ENCODE results near the gene CMTM3. TPM values are rescaled to one million over a fixed set of nuclear protein-coding genes. Genes with fewer than 3 reads are reported as not detected.
"Not testable (repeated sequence)": the region's sequence is repeated elsewhere in the genome, so short reads cannot be mapped to it uniquely, and the experiment has no call there.

Gene CMTM3
- total RNA-seq, 2 experiments from 2014 or later: 107 to 108 TPM

DNA sequence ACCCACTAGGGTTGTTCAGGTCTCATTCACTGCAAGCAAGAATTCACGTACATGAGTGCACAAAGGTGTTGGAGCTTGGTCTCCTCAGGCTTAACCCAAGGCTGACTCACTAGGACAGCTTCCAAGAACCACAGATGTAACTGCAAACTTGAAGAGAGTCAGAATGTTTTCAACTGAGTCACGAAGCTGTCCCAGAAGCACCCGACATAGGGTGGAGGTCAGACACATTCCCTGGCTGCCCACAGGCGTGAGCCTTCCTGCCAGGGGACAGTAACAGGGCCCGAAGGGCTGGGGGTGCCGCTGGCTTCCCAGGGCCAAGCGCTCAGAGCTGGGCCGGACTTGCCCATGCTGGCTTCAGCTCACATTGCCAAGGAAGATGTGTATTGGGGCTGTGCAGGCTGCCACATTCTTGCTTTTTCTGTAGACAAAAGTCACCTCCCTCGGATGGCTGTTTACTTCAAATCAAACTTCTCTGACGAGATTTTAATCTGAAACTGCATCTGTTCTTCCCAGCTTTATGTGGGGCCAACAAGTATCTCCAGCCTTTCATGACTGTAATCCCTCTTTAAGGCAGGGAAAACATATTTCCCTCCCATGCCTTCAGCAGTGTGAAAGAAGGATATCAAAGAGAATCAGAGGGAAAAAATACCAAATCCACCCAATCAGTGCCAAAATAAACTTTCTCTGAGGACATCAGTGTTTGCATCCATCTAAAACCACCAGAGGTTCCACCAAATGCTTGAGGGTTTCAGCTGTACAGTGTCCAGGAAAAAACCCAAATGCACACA lies 14.3 kb downstream of the CMTM3 start:
- POLR2A ChIA-PET: no interaction called here
- Mint-ChIP-seq H3K27ac (no peak overlapping the region), H3K36me3 (no peaks in the 10 kb centered on the region), H3K9me3 (no peaks in the 10 kb centered on the region), H3K4me3 (no peak overlapping the region), H3K27me3 (peaks cover 7% of the 10 kb centered on the region), H3K4me1 (peaks cover 3% of the 10 kb centered on the region)
- ATAC-seq (ENCODE audit: low read depth) (no peak), DNase-seq (no peak)

GRCh38 chr16:66619534-66620428 lies 15.3 kb downstream of the CMTM3 start:
- peaks cover 3% of the 10 kb centered on the region for H3K4me1 Mint-ChIP-seq
- ATAC-seq (ENCODE audit: low read depth) (no peak), DNase-seq (no peak)
- H3K36me3 Mint-ChIP-seq: no peaks in the 10 kb centered on the region
- no peak overlapping the region for H3K4me3 Mint-ChIP-seq
- no peaks in the 10 kb centered on the region for H3K9me3 Mint-ChIP-seq
- POLR2A ChIA-PET: no interaction called here
- peaks cover 7% of the 10 kb centered on the region for H3K27me3 Mint-ChIP-seq
- no peak overlapping the region for H3K27ac Mint-ChIP-seq

DNA sequence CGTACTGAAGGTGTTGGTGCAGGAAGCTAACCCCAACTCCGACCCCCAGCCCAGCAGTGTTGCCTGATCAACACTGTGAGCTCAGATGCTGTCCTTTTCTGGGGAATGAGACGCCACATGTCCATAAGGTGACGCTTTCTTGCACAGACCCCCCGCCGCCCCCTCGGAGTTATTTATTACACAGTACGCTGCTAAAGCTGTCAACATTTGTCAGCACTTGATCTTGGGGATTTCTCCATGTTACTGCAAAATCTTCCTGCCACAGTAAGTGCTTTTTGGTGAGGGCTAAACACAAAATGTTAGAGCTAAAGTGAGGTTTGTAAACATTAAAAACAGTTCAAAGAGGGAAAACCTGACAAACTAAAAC lies 15.9 kb downstream of the CMTM3 start:
- no peak for DNase-seq
- ATAC-seq (ENCODE audit: low read depth): no peak
- Mint-ChIP-seq H3K27me3 (peaks cover 7% of the 10 kb centered on the region), H3K27ac (no peak overlapping the region), H3K4me1 (peaks cover 3% of the 10 kb centered on the region), H3K4me3 (no peak overlapping the region), H3K9me3 (no peaks in the 10 kb centered on the region), H3K36me3 (no peaks in the 10 kb centered on the region)
- POLR2A ChIA-PET: interaction anchor here (0.6 kb wide), 1 partner anchor 12 kb away, joined by 3 read pairs; no protein-coding TSS in a partner anchor

DNA sequence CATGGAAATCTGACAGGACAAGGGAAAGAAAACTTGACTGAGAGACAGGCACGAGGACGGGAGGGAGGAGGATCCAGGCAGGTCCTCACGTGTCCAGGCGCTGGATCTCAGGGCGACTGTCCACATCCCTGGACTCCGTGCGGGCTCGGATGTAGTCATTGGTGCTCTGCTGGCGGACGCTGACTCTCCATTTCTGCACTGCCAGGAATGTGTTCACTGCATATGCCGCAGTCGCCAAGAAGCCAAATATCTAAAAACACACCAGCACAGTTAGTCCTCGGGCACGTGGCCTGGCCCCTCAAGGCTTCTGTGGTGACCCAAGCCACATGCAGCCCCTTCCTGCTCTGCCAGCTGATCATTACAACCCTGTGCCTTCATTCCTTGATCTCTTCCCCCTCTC lies 17.5 kb downstream of the CMTM3 start:
- peaks cover 3% of the 10 kb centered on the region for H3K4me1 Mint-ChIP-seq
- peaks cover 7% of the 10 kb centered on the region for H3K27me3 Mint-ChIP-seq
- no peak overlapping the region for H3K4me3 Mint-ChIP-seq
- no peak for DNase-seq
- no peaks in the 10 kb centered on the region for H3K9me3 Mint-ChIP-seq
- POLR2A ChIA-PET: no interaction called here
- ATAC-seq (ENCODE audit: low read depth): no peak
- no peak overlapping the region for H3K27ac Mint-ChIP-seq
- no peaks in the 10 kb centered on the region for H3K36me3 Mint-ChIP-seq

- POLR2A ChIA-PET: no interaction called here
- Mint-ChIP-seq H3K9me3 (no peaks in the 10 kb centered on the region), H3K4me1 (peaks cover 3% of the 10 kb centered on the region), H3K36me3 (no peaks in the 10 kb centered on the region), H3K4me3 (no peak overlapping the region), H3K27me3 (peaks cover 7% of the 10 kb centered on the region), H3K27ac (no peak overlapping the region)
- DNase-seq: no peak
- ATAC-seq (ENCODE audit: low read depth): no peak
Observed at GRCh38 chr16:66622863-66623262, 18.4 kb downstream of the CMTM3 start.

DNA sequence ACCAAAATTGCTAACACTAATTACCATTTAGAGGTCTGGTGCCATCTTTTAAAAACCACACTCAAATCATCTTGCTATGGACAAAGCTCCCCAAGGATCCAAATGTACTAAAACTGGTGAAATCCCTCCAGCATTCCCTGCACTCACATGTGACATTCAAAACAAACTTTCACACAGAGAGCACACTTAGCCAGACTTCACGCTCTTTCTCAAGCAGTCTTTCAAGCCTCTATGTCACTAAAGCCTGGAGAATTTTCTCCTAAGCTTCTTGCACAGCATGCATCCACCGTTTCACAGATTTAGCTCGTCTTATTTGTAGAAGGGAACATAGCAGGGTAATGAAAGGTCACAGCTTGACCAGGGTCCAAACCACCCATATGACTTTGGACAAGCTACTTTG lies 19.3 kb downstream of the CMTM3 start:
- no peaks in the 10 kb centered on the region for H3K9me3 Mint-ChIP-seq
- H3K27ac Mint-ChIP-seq: no peak overlapping the region
- H3K27me3 Mint-ChIP-seq: peaks cover 7% of the 10 kb centered on the region
- POLR2A ChIA-PET: interaction anchor here (0.6 kb wide), 1 partner anchor 40 kb away, joined by 5 read pairs; no protein-coding TSS in a partner anchor
- DNase-seq: no peak
- H3K36me3 Mint-ChIP-seq: no peaks in the 10 kb centered on the region
- peaks cover 3% of the 10 kb centered on the region for H3K4me1 Mint-ChIP-seq
- no peak overlapping the region for H3K4me3 Mint-ChIP-seq
- ATAC-seq (ENCODE audit: low read depth): no peak

DNA sequence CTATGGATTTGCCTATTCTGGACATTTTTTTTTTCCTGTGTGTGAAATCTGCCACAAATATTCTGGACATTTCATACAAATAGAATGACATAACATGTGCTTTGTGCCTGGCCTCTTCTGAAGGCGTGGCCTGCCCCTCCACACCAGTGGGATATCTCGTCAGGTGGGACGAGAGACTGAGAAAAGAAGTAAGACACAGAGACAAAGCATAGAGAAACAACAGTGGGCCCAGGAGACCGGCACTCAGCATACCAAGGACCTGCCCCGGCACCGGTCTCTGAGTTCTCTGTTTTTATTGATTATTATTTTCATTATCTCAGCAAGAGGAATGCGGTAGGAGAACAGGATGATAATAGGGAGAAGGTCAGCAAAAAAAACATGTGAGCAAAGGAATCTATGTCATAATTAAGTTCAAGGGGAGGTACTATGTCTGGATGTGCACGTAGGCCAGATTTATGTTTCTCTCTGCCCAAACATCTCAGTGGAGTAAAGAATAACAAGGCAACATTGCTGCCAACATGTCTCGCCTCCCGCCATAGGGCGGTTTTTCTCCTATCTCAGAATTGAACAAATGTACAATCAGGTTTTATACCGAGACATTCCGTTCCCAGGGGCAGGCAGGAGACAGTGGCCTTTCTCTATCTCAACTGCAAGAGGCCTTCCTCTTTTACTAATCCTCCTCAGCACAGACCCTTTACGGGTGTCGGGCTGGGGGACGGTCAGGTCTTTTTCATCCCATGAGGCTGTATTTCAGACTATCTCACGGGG lies 23.3 kb downstream of the CMTM3 start:
- H3K9me3 Mint-ChIP-seq; H3K4me1 Mint-ChIP-seq; H3K27me3 Mint-ChIP-seq; DNase-seq; ATAC-seq (ENCODE audit: low read depth); H3K36me3 Mint-ChIP-seq; H3K27ac Mint-ChIP-seq; POLR2A ChIA-PET; H3K4me3 Mint-ChIP-seq: not testable (repeated sequence)

- ATAC-seq (ENCODE audit: low read depth) (no peak), DNase-seq (no peak)
- POLR2A ChIA-PET: no interaction called here
- H3K9me3 Mint-ChIP-seq: no peaks in the 10 kb centered on the region
- no peaks in the 10 kb centered on the region for H3K4me1 Mint-ChIP-seq
- no peak overlapping the region for H3K4me3 Mint-ChIP-seq
- H3K36me3 Mint-ChIP-seq: no peaks in the 10 kb centered on the region
- H3K27ac Mint-ChIP-seq: no peak overlapping the region
- H3K27me3 Mint-ChIP-seq: no peaks in the 10 kb centered on the region
Observed at GRCh38 chr16:66629856-66630255, 25.4 kb downstream of the CMTM3 start.

DNA sequence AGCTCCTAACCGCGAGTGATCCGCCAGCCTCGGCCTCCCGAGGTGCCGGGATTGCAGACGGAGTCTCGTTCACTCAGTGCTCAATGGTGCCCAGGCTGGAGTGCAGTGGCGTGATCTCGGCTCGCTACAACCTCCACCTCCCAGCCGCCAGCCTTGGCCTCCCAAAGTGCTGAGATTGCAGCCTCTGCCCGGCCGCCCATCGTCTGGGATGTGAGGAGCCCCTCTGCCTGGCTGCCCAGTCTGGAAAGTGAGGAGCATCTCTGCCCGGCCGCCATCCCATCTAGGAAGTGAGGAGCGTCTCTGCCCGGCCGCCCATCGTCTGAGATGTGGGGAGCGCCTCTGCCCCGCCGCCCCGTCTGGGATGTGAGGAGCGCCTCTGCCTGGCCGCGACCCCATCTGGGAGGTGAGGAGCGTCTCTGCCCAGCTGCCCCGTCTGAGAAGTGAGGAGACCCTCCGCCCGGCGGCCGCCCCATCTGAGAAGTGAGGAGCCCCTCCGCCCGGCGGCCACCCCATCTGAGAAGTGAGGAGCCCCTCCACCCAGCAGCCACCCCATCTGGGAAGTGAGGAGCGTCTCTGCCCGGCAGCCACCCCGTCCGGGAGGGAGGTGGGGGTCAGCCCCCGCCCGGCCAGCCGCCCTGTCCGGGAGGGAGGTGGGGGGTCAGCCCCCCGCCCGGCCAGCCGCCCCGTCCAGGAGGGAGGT lies 26.2 kb downstream of the CMTM3 start:
- not testable (repeated sequence) for ATAC-seq (ENCODE audit: low read depth)

DNA sequence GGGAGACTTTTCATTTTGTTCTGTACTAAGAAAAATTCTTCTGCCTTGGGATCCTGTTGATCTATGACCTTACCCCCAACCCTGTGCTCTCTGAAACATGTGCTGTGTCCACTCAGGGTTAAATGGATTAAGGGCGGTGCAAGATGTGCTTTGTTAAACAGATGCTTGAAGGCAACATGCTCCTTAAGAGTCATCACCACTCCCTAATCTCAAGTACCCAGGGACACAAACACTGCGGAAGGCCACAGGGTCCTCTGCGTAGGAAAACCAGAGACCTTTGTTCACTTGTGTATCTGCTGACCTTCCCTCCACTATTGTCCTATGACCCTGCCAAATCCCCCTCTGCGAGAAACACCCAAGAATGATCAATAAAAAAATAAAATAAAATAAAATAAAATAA lies 27.1 kb downstream of the CMTM3 start:
- H3K4me3 Mint-ChIP-seq; H3K27me3 Mint-ChIP-seq; H3K4me1 Mint-ChIP-seq; H3K36me3 Mint-ChIP-seq; ATAC-seq (ENCODE audit: low read depth); POLR2A ChIA-PET; H3K27ac Mint-ChIP-seq; H3K9me3 Mint-ChIP-seq; DNase-seq: not testable (repeated sequence)

More for the DNA sequence above, 26.2 kb downstream of the CMTM3 start:
- H3K27ac Mint-ChIP-seq, H3K9me3 Mint-ChIP-seq, H3K36me3 Mint-ChIP-seq, H3K4me1 Mint-ChIP-seq, H3K27me3 Mint-ChIP-seq, POLR2A ChIA-PET, H3K4me3 Mint-ChIP-seq, DNase-seq: not testable (repeated sequence)

- no peak overlapping the region for H3K4me3 Mint-ChIP-seq
- DNase-seq: no peak
- POLR2A ChIA-PET: no interaction called here
- H3K4me1 Mint-ChIP-seq: no peaks in the 10 kb centered on the region
- H3K9me3 Mint-ChIP-seq: no peaks in the 10 kb centered on the region
- peaks cover 11% of the 10 kb centered on the region for H3K27me3 Mint-ChIP-seq
- H3K36me3 Mint-ChIP-seq: no peaks in the 10 kb centered on the region
- ATAC-seq (ENCODE audit: low read depth): no peak
- no peak overlapping the region for H3K27ac Mint-ChIP-seq
Observed at GRCh38 chr16:66634527-66635196, 30.2 kb downstream of the CMTM3 start.

GRCh38 chr16:66635406-66635805 lies 30.9 kb downstream of the CMTM3 start:
- no peak for ATAC-seq (ENCODE audit: low read depth)
- H3K4me1 Mint-ChIP-seq: no peaks in the 10 kb centered on the region
- no peak overlapping the region for H3K4me3 Mint-ChIP-seq
- peaks cover 11% of the 10 kb centered on the region for H3K27me3 Mint-ChIP-seq
- H3K36me3 Mint-ChIP-seq: no peaks in the 10 kb centered on the region
- POLR2A ChIA-PET: no interaction called here
- no peak for DNase-seq
- H3K27ac Mint-ChIP-seq: no peak overlapping the region
- H3K9me3 Mint-ChIP-seq: no peaks in the 10 kb centered on the region
